ENCODE measurements around the gene OSCAR.
"Not testable (repeated sequence)": the region's sequence is repeated elsewhere in the genome, so short reads cannot be mapped to it uniquely, and the experiment has no call there.

The OSCAR gene

DNA sequence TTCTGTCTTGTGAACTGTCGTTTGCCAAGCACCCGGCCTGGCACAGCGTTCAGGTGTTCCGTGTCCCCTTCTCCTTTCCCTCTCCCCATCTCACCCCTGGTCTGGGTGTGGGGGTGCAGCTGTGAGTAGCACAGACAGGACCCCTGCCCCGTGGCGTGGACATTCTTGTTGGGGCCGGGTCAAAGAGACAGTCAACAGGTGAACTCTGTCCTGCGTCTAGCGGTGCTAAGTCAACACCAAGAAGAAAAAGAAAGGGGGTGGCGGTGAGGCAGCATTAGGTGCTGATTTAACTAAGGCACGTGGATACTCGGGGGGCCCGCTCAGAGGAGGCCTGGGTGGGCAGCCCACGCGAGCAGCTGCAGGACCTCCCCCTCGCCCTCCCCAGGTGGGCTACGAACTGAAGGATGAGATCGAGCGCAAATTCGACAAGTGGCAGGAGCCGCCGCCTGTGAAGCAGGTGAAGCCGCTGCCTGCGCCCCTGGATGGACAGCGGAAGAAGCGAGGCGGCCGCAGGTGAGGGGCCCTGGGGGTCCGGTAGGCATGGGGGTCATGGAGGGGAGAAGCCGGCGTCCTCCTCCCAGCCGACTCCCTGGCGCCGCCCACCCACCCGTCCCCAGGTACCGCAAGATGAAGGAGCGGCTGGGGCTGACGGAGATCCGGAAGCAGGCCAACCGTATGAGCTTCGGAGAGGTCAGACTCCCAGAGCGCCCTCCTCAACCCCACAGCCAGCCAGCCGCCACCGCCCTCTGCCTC, 27.3 kb upstream of the OSCAR start:
- H3K4me3 ChIP-seq (ENCODE audit: low read depth, low read length), result no peak overlapping the region
- DNase-seq (ENCODE audit: low read depth), result no peak

DNA sequence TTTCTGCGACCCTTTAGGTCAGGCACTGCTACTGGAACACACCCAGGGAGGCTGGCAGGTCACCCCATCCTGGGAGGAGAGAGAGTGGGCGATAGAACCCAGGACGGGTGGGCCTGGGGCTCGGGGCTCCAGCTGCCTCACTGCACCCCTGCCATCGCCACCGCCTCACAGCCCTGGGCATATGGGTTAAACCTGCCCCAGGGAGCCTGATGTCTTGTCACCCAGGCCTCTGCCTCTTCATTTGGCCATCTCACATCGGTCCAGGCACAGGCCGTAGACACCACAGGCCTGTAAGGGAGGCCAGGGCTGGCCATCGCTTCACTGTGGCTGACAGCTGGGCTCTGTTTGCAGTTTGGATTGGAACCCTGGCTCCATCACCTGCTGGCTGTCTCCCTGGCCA, 25.1 kb upstream of the OSCAR start:
- no peak overlapping the region for H3K4me3 ChIP-seq (ENCODE audit: low read depth, low read length)
- no peak for DNase-seq (ENCODE audit: low read depth)

DNA sequence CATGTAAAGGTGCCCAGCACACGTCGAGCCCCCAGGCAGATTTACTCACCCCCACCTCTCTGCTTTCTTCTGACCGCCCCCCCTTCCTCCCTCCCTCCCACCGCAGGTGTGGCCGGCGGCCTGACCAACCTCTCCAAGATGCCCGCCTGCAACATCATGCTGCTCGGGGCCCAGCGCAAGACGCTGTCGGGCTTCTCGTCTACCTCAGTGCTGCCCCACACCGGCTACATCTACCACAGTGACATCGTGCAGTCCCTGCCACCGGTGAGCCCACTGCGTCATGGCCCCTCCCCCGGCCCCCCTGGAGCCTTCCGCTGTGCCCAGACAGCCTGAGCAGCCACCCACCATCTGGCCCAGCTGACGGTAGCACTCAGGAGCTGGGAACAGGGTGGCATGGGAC, 23.8 kb upstream of the OSCAR start:
- H3K4me3 ChIP-seq (ENCODE audit: low read depth, low read length), result no peak overlapping the region
- DNase-seq (ENCODE audit: low read depth), result no peak

DNA sequence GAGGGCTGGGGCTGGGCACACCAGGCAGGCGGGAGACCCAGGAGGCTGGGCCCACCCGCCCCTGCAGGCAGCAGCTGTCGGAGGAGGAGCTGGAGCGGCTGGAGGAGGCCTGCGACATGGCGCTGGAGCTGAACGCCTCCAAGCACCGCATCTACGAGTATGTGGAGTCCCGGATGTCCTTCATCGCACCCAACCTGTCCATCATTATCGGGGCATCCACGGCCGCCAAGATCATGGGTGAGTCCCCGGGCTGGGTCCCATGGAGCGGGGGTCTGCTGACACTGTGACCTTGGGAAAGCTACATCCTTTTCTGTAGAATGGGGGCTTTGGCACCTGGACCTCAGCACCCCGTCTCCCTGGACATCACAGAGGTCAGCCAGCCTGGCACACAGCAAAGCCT, 23.1 kb upstream of the OSCAR start:
- DNase-seq (ENCODE audit: low read depth), result no peak
- no peak overlapping the region for H3K4me3 ChIP-seq (ENCODE audit: low read depth, low read length)

DNA sequence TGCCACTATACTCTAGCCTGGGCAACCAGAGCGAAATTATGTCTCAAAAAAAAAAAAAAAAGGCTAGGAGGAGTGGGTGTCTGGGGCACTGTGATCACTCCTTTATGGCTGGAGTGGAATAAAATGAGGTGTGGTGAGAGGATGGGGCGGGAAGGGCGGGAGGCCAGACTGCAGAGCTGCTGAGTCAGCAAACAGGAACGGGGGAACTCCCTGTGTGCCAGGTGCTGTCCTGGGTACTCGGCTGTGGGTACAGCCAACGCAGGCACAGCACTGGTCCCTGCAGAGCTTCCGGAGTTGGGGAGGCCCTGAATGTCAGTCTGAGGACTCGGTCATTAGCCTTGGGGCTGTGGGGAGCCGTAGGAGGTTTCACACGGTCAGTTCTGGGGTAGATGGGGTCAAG, 20.7 kb upstream of the OSCAR start:
- DNase-seq (ENCODE audit: low read depth), result no peak
- no peak overlapping the region for H3K4me3 ChIP-seq (ENCODE audit: low read depth, low read length)

DNA sequence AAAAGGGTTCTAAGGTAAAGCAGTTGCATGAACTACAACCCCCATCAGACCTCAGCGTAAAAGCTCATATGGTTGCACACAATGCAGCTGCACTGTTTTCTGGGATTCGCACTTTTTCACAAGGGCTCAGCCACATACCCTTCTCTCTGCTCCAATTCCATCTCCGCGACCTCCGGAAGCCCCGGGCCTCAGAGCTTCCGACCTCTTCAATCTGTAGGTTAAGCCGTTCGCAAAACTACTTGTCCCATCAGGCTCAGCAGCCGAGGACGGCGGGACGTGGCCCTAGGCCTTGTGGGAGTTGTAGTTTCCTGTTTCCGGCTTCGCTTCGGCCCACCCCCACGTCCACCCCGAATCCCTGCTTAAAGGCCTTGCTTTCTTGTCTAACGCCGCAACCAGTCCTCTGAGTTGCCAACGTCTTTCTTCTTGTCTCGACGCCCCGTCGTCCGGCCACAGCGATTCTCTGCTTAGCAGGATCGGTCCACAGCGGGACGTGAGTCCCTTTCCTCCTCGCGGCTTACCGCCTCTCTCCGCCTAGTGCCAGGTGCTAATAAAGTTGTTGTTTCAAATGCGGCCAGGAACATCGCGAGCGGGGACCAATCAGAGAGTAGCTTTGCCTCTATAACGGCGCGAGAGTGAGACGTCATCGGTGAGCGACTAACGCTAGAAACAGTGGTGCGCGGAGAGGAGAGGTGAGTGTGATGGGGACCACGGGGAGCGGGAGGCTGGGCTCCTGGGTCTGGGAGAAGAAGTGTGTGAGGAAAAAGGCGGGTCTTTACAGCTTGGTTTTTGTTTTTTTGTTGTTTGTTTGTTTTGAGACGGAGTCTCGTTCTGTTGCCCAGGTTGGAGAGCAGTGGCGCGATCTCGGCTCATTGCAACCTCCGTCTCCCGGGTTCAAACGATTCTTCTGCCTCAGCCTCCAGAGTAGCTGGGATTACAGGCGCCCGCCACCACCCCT, 14.8 kb upstream of the OSCAR start, which contains the start of the genes PRPF31 and TFPT:
PRPF31 (plus strand) TSS at position 646 of the 955 bp plus-strand sequence. CDS start 2,525 bp downstream, outside the sequence.
TFPT (minus strand) TSS at position 549 of the 955 bp plus-strand sequence; CDS start at position 161, 388 bp downstream.
- peak within 1 kb of the TSS; percentile 94 for H3K4me3 ChIP-seq (ENCODE audit: low read depth, low read length)
- peak; percentile 91 for DNase-seq (ENCODE audit: low read depth)

DNA sequence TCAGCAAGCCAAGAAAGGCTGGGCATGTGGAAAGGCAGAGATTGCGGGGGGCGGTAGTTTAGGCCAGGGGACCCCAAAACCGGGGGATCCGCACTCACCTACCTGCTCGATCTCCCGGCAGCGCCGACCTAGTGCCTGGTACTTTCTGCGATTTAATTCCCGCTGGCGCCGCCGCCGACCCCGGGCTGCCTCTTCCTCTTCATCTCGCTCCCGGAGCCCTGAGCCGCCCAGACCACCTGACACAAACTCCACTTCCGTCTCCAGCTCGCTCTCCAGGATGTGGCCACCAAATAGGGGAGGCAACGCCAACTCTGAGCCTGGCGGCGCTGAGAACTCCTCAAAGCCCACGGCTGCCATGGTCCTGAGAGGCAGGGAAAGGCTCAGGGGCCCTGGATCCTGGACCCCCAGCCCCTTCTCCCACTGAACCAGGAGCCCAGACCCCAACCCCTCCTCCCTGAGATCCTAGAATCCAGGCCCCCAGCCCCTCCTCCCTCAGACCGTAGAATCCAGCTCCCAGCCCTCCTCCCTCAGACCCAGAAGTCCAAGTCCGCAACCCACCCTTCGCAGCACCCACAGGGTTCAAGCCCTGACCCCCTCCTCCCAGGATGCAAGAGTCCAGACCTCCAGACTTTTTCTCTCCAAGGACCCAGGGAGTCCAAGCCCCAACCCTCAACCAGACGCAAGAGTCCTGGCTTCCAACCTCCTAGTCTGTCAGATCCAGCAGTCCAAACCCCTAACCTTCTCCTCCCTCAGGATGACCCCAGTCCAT, 13.9 kb upstream of the OSCAR start:
- DNase-seq (ENCODE audit: low read depth), result no peak
- peak overlapping the region; percentile 94 for H3K4me3 ChIP-seq (ENCODE audit: low read depth, low read length)

DNA sequence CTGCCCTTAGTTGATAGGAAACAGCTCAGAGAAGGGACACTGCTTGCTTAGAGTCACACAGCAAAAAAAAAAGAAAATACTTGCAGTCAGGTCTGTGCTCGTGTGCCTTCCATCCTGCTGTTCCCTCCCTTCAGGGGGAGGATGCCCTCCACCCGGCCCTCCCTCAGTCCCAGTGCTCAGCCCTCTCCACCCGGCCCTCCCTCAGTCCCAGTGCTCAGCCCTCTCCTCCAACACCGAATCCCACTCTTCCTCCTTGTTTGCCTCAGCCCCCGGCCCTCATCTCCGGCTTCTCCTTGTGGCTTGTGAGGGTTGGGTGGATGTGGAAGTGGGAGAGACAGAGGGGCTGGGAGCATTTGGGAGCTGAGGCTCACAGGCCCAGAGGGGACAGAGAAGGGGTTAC, 9.0 kb upstream of the OSCAR start:
- no peak for DNase-seq (ENCODE audit: low read depth)
- no peak overlapping the region for H3K4me3 ChIP-seq (ENCODE audit: low read depth, low read length)

DNA sequence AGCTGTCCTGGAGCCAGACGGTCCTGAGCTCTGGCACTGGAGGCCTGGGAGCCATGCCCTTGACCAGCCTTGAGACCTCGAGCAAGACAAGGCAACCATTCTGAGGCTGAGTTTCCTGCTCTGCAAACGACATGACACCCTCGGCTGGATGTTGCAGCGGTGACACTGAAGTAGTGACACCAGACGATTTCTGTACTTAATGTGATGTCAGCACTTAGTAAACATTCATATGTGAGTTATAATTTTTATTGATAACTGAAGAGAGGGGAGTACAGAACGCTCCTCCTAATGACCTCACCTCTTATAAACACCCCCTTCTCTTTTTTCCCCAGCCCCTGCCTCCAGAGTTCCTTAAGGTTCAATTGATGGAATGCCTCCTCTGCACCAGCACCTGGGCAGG, 7.9 kb upstream of the OSCAR start:
- no peak for DNase-seq (ENCODE audit: low read depth)
- no peak overlapping the region for H3K4me3 ChIP-seq (ENCODE audit: low read depth, low read length)

DNA sequence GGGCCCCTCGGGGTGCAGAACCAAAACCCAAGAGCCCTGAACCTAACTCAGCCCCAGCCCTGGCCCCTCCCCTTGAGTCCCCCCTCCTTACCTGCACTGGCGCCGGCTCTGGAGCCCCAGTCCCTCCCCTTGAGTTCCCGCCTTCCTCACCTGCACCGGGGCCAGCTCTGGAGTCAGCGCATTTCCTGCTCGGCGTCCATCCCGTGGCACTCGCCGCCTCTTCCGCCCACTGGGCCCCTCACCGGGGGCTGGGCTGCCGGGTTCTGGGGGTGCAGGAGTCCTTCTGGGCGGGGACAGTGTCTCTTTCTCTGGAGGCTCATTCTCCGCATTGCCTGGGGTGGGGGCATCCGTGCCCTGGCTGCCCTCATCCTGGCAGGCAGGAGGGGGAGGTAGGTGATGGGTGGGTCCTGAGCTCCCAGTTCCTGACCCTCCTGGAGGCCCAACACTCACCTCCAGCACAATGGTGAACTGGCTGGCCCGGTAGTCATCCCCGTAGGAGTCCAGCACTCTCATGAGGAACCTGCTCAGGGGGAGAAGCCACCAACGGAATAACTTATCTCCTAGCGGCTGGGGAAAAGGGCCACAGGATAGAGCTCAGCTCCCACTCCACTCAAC, 7.4 kb upstream of the OSCAR start:
- no peak for DNase-seq (ENCODE audit: low read depth)
- no peak overlapping the region for H3K4me3 ChIP-seq (ENCODE audit: low read depth, low read length)

DNA sequence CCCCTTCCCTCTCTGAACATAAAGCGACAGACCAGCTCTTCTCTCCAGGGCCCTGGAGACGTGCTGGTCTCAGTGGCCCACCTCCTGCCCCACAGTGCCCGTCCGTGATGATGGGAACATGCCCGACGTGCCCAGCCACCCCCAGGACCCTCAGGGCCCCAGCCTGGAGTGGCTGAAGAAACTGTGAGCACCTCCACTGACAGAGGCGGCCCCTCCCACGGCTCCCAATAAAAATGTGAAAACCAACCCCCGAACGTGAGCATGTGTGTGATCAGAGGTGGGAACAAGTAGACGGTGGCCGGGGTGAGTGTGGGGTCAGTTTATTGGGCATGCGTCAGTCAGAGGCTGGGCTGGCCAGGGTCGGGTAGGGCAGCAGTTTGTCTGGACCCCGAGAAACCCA, 6.1 kb upstream of the OSCAR start:
- no peak for DNase-seq (ENCODE audit: low read depth)
- H3K4me3 ChIP-seq (ENCODE audit: low read depth, low read length), result no peak overlapping the region

DNA sequence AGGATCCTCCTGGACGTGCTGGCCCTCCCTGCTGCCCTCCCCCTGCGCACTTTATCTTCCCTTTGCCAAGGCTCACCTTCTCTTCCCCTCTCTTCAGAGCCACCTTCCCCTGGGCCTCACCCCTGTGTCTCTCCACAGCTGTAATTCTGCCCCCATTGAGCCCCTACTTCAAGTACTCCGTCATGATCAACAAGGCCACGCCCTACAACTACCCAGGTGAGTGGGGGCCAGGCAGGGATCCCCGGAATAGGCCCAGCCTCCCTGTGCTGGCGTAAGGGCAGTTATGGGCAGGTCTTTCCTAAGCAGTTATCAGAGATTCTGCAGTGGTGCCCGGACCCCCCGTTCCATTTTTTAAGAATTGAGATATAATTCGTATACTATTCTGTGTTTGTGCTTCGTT, 5.2 kb upstream of the OSCAR start:
- no peak for DNase-seq (ENCODE audit: low read depth)
- no peak overlapping the region for H3K4me3 ChIP-seq (ENCODE audit: low read depth, low read length)

DNA sequence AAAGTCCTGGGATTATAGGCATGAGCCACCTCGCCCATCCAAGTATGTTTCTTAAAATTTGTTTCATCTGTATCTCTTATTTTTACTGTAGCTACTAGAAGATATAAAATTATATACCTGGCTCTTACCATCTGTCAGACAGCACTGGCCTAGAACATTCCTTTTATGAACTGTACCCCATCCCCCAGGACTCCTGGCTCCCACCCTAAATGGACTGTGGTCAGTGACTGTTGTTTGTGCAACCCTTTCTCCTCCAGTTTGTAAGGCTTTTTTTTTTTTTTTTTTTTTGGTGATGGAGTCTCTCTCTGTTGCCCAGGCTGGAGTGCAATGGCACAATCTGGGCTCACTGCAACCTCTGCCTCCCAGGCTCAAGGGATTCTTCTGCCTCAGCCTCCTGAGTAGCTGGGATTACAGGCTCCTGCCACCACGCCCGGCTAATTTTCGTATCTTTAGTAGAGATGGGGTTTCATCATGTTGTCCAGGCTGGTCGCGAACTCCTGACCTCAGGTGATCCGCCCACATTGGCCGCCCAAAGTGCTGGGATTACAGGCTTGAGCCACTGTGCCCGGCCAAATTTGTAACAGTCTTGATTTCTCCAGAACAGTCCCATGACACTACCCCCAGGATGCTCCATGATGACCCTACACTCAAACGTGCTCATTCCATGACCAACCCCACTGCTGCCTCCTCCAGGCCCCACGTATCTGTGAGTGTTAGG, 4.6 kb upstream of the OSCAR start:
- no peak for DNase-seq (ENCODE audit: low read depth)
- no peak overlapping the region for H3K4me3 ChIP-seq (ENCODE audit: low read depth, low read length)

DNA sequence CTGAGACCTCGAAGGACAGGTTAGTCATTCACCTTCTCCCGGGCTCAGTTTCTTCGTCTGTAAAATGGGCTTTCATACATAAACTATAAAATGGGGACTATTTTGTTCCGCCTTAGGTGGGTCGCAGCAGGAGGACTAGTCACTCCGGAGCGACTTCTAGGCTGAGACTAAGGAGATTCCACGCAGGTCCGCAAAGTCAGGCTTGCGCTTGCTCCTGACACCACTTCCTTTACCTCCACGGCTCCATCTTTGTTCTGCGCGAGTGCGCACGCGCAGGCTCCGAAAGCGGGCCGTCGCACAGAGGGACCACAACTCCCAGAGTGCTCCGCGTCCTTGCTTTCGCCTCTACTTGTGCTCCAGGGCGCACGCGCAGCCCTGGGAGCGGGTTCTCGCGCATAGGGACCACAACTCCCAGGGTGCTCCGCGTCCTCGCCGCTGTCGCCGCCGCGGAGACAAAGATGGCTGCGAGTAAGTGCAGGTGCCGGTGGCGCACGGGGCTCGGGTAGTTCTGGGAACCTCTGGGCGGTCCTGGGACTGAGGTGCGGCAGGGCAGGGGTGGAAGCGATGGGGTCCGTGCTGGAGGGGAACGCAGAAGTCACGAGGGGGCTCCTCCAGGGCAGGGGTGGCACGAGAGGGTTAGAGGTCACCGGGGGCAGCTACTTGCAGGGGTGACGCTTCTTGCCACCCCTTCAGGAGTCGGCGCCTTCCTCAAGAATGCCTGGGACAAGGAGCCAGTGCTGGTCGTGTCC, 2.0 kb upstream of the OSCAR start, which contains the start of gene NDUFA3:
NDUFA3 (plus strand) TSS at position 435 of the 749 bp plus-strand sequence; CDS start at position 459, 24 bp downstream.
- DNase-seq (ENCODE audit: low read depth), result peak; percentile 93
- H3K4me3 ChIP-seq (ENCODE audit: low read depth, low read length), result peak within 1 kb of the TSS; percentile 98

DNA sequence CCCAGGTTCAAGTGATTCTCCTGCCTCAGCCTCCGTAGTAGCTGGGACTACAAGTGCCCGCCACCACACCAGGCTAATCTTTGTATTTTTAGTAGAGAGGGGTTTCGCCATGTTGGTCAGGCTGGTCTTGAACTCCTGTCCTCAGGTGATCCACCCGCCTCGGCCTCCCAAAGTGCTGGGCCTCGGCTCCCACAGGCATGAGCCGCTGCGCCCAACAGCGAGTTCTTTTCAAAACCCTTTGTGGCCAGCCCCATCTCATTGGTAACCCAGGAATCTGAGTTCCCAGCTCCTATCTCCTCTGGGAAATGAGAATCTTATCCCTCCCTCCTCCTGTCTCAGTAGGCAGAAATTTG, 724 bp downstream of the OSCAR start:
- not testable (repeated sequence) for H3K4me3 ChIP-seq (ENCODE audit: low read depth, low read length); DNase-seq (ENCODE audit: low read depth)

DNA sequence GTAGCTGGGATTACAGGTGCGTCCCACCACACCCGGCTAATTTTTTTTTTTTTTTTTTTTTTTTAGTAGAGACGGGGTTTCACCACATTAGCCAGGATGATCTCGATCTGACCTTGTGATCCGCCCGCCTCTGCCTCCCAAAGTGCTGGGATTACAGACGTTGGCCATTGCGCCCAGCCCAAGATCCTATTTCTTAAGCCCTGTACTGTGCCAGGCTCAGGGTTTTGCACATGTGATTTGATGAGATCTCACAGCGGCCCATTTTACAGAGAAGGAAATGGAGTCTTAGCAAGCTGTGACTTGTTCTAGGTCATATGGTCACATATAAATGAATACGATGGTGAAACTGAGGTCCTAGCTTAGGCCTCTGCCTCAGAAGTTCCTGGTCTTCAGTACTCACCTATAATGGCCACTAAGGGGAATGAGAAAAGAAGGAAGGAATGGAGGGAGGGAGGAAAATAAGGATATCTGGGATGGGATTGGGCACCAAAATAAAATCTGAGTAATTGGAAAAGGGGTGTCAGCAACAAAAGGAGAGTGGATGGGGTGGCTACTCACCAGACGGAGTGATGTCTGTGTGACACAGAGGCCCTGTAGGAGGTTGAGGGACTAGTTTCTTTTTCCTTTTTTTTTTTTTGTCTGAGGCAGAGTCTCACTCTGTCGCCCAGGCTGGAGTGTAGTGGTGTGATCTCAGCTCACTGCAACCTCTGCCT, 1.3 kb downstream of the OSCAR start:
- no peak for DNase-seq (ENCODE audit: low read depth)
- no peak overlapping the region for H3K4me3 ChIP-seq (ENCODE audit: low read depth, low read length)

DNA sequence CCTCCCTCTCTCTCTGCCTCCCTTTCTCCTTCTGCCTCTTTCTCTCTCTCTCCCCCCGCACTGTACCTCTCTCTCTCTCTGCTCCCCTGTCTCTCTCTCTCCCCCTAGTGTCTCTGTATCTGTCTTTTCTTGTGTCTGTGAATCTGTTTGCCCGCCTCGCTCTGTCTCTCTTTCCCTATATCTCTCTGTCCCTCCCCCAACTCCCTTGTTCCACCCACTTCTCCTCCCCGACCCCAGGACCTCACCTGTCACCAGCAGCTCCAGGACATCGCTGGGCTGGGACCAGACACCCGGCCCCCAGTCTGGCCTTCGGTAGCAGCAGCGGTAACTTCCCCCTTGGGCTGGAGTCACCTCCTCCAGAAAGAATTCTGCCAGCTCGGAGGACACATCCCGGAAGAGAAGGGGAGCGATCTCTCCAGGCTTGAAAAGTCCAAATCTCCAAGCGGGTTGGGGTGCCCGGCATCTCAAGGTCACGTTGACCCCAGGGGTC, 3.9 kb downstream of the OSCAR start:
- H3K4me3 ChIP-seq (ENCODE audit: low read depth, low read length), result peak overlapping the region; percentile 38
- DNase-seq (ENCODE audit: low read depth), result no peak

Measured in skeletal muscle cell (primary cell).